Spleen (tissue), 7 donors: ENCODE measurements around the gene WHRN.

ENCODE experiments used
- CTCF ChIP-seq, 11 experiments: fragments of 200-600 bp in 7 of 11; fragments of 450-650 bp in 4 of 11; sonication (generic) in 4 of 11; IDR thresholded peaks in 8 of 11; conservative IDR thresholded peaks in 3 of 11; 1 replicate in 7 of 11; 2 replicates in 4 of 11; pipeline versions ENCODE4 v1.4.0 to v1.8.0; 2016 to 2021; ENCODE audit warnings: antibody characterized with exemption in 11 of 11, inconsistent platforms in 4 of 11, mild to moderate bottlenecking in 1 of 11
- POLR2A ChIP-seq, 3 donors: fragments of 450-650 bp; IDR thresholded peaks; one replicate each; pipeline ENCODE4 v1.5.1; 2017; ENCODE audit warnings: antibody characterized with exemption in 3 of 3, mild to moderate bottlenecking in 1 of 3
- POLR2AphosphoS5 ChIP-seq, 3 donors: sonication (generic); formaldehyde crosslinking; IDR thresholded peaks; one replicate each; pipeline ENCODE4 v1.5.1; 2017; ENCODE audit warnings: antibody characterized with exemption in 3 of 3
- donor health status: DM: no; HTN: no; CAD: no; lungs with moderate emphysema.
- donor health status: DM: no; HTN: no; CAD: no.
- donor health status: DM: no; HTN: no; CAD: no.

- TF ChIP-seq CTCF (IDR thresholded peaks at IDR 0.05 in 8 of 11, conservative IDR thresholded peaks at IDR 0.05 in 3 of 11) (peak; percentile 77 to 94 (median 89)), POLR2A (IDR thresholded peaks at IDR 0.05) (no peak), POLR2AphosphoS5 (IDR thresholded peaks at IDR 0.05) (no peak)
Observed at GRCh38 chr9:114487607-114488300, 17.5 kb downstream of the WHRN start.
